ENCODE measurements around the gene FILIP1.

The FILIP1 gene

GRCh38 chr6:75299801-75300530 lies 193.6 kb downstream of the FILIP1 start:
- no peak for DNase-seq (ENCODE audit: low read depth in 1 of 2, low spot score in 1 of 2)

DNA sequence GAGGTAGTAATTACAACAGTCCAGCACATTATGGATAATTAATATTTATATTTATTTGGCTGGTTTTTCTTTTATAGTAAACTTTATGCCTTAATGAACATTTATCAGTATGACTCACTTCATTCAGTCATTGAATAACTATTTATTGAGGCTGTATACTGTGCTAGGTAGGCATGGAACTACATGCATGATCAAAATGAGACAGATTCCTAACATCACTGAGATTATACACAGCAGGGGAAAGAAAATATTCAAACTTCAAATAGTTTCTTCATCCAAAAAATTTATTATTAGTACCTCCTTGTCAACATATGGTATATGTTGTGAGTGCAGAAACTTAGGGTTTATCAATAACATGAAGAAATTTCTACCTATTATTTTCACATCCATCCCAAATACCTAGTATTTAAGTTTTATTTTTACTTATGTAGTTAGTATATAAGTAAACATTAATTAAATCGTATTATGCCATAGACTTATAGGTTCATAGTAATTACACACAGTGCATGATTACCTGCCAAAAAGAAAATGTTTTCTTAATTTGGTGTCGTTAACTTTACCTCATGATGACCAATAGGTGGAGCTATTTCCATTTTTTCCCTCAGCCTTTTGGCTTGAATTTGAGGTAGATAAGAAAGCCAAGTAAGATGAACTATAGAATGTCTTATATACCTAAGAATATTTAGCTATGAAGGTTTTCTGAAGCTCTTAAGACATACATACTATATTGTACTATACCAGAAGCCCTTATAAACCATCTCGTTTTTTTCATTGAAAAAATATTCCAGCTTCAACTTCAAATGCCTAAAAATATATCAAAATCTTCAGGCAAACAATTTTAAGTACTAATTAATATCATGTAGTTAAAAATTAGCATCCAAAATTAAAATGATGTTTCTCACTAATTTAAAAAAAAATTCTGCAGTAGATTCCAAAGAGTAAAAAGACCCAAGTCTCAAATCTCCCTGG lies 196.5 kb downstream of the FILIP1 start:
- DNase-seq (ENCODE audit: low read depth in 1 of 2, low spot score in 1 of 2), result no peak

DNA sequence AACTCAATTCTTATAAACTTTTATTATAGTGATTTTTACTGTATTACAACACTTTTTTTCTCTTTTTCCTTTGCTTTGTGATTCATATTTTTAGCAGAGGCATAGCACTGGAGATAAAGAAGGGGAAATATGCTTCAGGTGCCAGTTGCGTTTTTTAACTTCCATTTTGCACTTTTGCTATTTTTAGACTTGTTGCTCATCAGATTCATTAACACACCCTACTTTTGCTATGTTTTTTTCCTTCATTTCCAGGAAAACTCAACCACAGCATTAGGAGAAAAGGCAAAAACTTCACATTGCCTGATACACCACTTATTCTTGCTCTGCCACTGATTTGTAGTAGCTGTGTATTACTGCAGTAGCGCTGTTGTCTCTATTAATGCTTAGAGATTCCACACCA lies 201.0 kb downstream of the FILIP1 start:
- no peak for DNase-seq (ENCODE audit: low read depth in 1 of 2, low spot score in 1 of 2)

GRCh38 chr6:75291744-75292143 lies 201.9 kb downstream of the FILIP1 start:
- no peak for DNase-seq (ENCODE audit: low read depth in 1 of 2, low spot score in 1 of 2)

DNA sequence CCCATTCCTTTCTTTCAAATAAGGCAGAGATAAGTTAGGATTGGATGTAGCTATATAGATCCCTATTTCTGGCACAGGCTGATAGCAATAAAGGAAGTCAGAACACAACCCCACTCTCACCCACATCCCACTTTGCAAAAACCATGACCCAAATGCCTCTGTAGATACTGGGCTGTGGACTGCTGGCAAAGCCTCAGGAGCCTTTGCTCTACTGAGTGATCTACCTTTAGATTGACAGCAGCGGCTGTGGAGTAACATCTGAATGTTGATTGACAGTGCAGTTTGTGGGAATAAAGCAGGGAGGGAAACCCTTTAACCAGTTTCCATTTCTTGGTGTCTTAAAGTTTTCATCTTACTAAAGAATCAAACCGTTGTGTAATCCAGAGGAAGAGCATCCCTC lies 202.3 kb downstream of the FILIP1 start:
- no peak for DNase-seq (ENCODE audit: low read depth in 1 of 2, low spot score in 1 of 2)

DNA sequence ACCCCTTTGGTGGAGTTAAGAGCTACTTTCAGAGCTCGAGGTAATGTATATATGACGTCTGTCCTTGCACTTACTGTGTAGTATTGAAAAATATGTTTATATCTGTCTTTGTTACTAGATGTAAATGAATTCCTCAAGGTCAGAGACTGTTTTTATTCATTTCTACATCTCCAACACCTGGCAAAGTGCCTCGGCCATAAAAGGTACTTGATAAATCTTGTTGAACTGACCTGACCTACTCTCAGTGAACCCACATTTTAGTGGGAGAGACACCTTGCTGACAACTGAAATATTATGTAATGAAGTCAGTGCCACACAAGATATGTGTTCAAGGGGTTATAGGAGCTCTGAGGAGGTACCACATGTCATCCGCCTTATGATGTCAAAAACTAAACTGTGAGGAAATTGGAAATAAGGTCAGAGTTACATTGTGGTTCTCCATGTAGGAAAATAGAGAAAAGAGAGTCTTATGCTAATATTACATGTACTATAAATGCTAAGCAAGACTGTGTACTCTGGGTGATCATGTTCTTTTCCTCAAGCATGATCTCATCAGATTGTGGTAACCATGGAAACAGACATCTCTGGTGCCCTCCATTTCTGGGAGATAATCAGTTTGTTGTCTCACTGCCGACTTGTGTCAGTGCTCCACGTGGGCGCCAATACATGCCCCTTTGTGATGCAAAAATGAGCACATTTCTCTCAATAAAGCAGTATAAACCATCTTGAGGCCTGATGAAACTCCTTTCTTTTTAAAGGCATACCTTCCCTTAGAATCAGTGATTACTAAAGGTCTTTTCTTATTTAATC lies 203.3 kb downstream of the FILIP1 start:
- no peak for DNase-seq (ENCODE audit: low read depth in 1 of 2, low spot score in 1 of 2)

GRCh38 chr6:75288023-75288422 lies 205.6 kb downstream of the FILIP1 start:
- no peak for DNase-seq (ENCODE audit: low read depth in 1 of 2, low spot score in 1 of 2)

- no peak for DNase-seq (ENCODE audit: low read depth in 1 of 2, low spot score in 1 of 2)
Measured at GRCh38 chr6:75287424-75287823, 206.2 kb downstream of the FILIP1 start.

DNA sequence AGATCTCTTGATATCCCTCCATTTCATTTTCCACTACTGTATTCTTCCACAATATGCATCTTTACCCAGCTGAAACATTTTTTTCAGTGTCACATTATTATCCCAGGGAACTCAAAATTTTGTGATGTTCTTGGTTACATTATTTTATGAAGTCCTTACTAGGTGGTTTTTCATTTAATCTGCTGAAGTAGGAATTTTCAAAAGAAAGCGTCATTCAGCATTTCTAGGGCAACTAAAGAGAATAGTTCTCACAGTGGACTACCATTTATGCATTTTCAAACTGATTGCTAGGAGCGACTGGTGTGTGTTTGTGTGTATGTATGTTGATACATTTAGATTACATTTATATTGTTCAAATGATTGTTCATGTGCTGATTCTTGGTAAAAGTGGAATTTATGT lies 206.6 kb downstream of the FILIP1 start:
- no peak for DNase-seq (ENCODE audit: low read depth in 1 of 2, low spot score in 1 of 2)

- no peak for DNase-seq (ENCODE audit: low read depth in 1 of 2, low spot score in 1 of 2)
Measured at GRCh38 chr6:75285283-75285639, 208.3 kb downstream of the FILIP1 start.

GRCh38 chr6:75284632-75285282 lies 208.8 kb downstream of the FILIP1 start, which contains the start of gene TMEM30A:
TSS of gene TMEM30A (minus strand) at chr6:75284792. CDS start at chr6:75284638, 154 bp downstream.
- peak; percentile 92 to 95 for DNase-seq (ENCODE audit: low read depth in 1 of 2, low spot score in 1 of 2)

DNA sequence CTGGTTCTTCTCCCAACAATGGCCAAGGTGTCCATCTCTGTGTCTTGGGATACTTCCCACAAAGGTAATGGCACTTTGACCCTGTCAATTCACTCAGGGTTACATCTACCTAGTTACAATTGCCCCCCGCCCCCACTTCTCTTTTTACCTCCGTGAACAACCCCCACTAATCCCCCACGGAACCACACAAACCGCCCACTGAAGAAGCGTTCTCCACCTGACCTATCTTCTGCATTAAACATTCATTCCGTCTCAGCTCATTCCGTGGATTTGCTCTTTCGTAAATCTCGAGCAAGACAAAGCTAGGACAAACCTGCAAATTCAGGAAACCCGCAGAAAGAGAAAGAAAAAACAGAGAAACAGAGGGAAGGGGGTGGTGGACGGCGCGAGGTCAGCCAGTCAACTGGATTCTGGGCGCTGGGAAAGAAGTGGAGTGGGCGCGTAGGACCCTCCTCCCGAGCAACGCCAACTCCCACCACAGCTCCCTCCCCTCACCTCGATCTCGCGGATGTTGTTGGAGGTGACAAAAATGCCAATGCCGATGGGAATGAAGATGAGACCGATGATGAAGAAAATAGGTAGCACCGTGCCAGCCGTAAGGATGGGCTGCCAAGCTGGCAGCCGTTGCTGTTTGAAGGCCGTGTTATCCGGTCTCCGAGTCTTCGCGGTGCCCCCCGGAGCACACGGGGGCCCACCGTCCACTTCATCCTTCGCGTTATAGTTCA lies 209.5 kb downstream of the FILIP1 start:
- DNase-seq (ENCODE audit: low read depth in 1 of 2, low spot score in 1 of 2), result no peak

DNA sequence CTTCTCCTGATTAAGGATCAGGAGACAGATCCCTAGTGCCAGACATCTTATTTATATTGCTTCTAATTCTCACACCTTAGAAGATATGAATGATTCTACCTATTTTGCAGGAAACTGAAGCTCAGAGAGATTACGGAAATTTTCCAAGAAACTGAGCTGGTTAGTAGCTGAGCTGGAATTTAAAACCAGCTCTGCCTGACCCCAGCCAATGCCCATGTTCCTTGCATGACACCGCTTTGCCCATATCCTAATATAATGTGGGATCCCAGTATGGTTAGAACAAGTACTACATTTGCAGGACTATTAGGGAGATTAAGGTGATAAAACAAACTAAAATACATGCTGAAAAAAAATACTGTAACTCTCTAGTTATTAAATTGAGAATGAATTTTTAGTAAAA lies 210.9 kb downstream of the FILIP1 start:
- DNase-seq (ENCODE audit: low read depth in 1 of 2, low spot score in 1 of 2), result no peak

- no peak for DNase-seq (ENCODE audit: low read depth in 1 of 2, low spot score in 1 of 2)
Measured at GRCh38 chr6:75281653-75282052, 211.9 kb downstream of the FILIP1 start.

DNA sequence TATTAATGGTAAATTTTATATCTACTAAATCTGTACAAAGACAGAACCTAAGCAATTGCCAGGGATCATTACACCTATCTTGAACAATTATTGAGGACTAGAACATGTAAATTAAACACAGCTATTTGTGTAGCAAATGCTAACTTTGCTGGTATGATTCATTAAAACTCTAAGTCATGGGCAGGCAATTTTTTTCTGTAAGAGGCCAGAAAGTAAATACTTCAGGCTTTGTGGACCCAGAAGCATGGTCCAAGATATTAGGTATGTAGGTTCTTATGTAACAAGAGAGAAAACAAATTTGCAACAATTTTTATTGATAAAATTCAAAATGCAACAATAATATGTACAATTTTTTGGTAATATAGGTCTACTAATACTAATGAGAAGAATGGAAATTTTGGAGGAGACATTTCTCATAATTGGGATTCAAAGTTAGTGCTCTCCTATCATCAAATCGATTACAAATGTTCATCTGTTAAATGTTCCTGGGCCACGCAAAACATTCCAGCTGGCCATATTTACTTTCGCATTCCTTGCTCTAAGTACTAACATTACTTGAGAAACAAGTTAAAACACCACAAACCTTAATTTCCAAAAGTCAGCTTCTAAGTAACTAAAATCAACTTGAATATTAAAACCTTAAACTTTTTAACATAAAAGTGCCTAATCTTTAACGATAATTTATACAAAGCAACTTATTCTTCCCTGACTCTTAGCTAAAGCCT lies 213.3 kb downstream of the FILIP1 start:
- no peak for DNase-seq (ENCODE audit: low read depth in 1 of 2, low spot score in 1 of 2)

- DNase-seq (ENCODE audit: low read depth in 1 of 2, low spot score in 1 of 2), result no peak
Measured at GRCh38 chr6:75279418-75279817, 214.2 kb downstream of the FILIP1 start.

DNA sequence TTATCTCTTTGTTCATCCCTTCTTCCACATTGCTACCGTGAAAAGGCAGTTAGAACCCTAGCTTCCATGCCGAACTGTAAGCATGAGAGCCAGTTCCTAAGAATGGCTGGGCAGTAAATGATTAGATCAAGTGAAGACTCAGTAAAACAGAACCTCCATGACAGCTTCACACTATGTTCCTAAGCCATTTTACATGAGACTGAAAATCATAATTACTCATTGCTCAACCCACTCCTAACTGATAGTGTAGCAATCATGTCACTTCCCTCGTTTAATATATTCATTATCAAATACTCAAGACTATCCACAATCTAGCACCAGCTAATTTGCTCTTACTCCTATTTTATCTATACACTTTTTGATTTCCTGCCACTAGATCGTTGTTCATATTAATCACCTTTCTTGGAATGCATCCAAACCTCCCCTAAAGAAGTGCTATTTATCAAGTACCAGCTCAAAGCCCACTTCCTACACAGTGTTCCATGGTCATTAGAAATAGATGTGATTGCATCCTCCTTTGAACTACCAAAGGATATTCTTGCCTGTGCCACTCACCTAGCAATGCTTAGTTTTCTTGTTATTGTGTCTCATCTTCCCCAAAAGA lies 215.0 kb downstream of the FILIP1 start:
- DNase-seq (ENCODE audit: low read depth in 1 of 2, low spot score in 1 of 2), result no peak

- DNase-seq (ENCODE audit: low read depth in 1 of 2, low spot score in 1 of 2), result no peak
Measured at GRCh38 chr6:75275067-75275466, 218.5 kb downstream of the FILIP1 start.

GRCh38 chr6:75273009-75273408 lies 220.6 kb downstream of the FILIP1 start:
- no peak for DNase-seq (ENCODE audit: low read depth in 1 of 2, low spot score in 1 of 2)

All from activated T-helper 1 cell treated with anti-CD3 and anti-CD28 coated beads, Interleukin-2, amount 50 U/mL, for 16 hours (primary cell).